Stomach smooth muscle (tissue), 2 donors: ENCODE measurements around the gene IL19.

Source experiments
- H3K27ac ChIP-seq: one replicate; pipeline ENCODE4 v1.7.0; 2013; ENCODE audit warnings: mild to moderate bottlenecking, low read length, inconsistent platforms
- H3K27me3 ChIP-seq, 2 donors: one replicate each; pipeline ENCODE4 v1.7.0; 2013; ENCODE audit warnings: low read length in 2 of 2; ENCODE audit not compliant: insufficient read depth in 2 of 2, control insufficient read depth in 1 of 2
- H3K36me3 ChIP-seq, 2 donors: one replicate each; pipeline ENCODE4 v1.7.0; 2013; ENCODE audit warnings: low read length in 2 of 2; ENCODE audit not compliant: control insufficient read depth in 2 of 2, insufficient read depth in 2 of 2
- H3K4me1 ChIP-seq: one replicate; pipeline ENCODE4 v1.7.0; 2013; ENCODE audit warnings: low read length; ENCODE audit not compliant: control insufficient read depth, insufficient read depth
- H3K4me3 ChIP-seq, 2 donors: one replicate each; pipeline ENCODE4 v1.7.0; 2013; ENCODE audit warnings: low read length in 2 of 2
- H3K9ac ChIP-seq, 2 donors: one replicate each; pipeline ENCODE4 v1.7.0; 2013; ENCODE audit warnings: low read length in 2 of 2, mild to moderate bottlenecking in 1 of 2
- H3K9me3 ChIP-seq, 2 donors: one replicate each; pipeline ENCODE4 v1.7.0; 2013; ENCODE audit warnings: low read length in 2 of 2; ENCODE audit not compliant: control insufficient read depth in 2 of 2
- donor health status: healthy.
- donor health status: Pancreatic carcinoma.

The IL19 gene

DNA sequence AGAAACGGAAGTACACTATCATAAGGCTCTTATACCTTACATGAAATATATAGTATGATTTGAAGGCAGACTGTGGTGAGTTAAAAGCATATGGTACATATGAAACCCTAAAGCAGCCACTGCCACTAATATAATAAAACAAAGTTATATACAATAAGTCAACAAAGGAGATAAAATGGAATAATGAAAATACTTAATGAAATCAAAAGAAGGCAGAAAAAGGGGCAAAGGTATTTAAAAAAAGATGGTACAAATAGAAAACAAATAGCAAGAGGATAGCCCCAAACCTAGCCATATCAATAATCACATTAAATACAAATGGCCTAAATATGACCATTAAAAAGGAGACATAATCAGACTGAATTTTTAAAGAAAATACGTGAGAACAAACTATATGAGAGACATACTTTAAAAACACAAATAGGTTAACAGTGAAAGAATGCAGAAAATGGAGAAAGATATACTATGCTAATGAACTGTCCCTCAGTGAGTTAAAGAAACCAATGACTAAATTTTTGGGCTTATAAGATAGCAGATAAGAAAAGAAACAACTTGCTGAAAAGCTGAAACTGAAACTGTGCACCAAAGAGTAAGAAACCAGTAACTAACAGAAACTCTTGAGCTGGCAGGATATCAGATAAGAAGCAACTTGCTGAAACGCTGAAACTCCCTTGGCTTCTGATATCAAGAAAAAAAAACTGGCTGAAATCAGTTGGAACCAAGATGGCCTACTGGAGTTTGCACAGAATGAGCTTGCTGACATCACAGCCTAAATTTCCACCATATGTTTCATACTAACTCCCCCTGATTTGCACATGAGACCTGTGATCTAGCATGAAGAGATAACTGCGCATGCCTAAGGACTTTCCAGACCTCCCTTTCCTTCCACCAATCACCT, 46.1 kb downstream of the IL19 start:
- H3K27me3 ChIP-seq: no peaks in the 10 kb centered on the region
- no peak overlapping the region for H3K9ac ChIP-seq
- H3K27ac ChIP-seq: no peak overlapping the region
- no peaks in the 10 kb centered on the region for H3K4me1 ChIP-seq
- H3K36me3 ChIP-seq: no peaks in the 10 kb centered on the region
- H3K9me3 ChIP-seq: peaks cover 0 to 4% of the 10 kb centered on the region in 2 donors
- no peak overlapping the region for H3K4me3 ChIP-seq

DNA sequence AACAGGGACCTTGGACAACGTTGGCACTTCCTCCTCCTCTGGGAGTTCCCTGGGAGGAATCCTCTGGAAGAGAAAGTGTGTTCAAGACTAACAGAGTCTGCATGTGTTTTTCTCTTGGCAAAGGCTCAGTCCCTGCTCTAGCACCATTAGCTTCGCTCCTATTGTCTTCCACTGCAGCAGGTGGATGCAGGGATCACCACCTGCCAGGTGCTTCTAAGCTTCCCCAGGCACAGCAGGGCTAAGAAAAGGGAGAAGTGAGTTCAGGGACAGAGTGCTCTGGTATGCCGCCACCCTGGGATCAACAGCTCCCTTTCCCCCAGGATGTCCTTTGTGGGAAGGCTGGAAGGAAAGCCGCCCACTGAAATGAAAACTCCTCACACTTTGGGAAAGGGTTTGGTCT, 50.9 kb downstream of the IL19 start:
- no peak overlapping the region for H3K27ac ChIP-seq
- no peaks in the 10 kb centered on the region for H3K27me3 ChIP-seq
- H3K9me3 ChIP-seq: no peaks in the 10 kb centered on the region
- no peak overlapping the region for H3K9ac ChIP-seq
- no peaks in the 10 kb centered on the region for H3K36me3 ChIP-seq
- no peak overlapping the region for H3K4me3 ChIP-seq
- H3K4me1 ChIP-seq: no peaks in the 10 kb centered on the region

- no peak overlapping the region for H3K27ac ChIP-seq
- no peak overlapping the region for H3K9ac ChIP-seq
- H3K27me3 ChIP-seq: no peaks in the 10 kb centered on the region
- H3K4me3 ChIP-seq: no peak overlapping the region
- H3K4me1 ChIP-seq: no peaks in the 10 kb centered on the region
- no peaks in the 10 kb centered on the region for H3K9me3 ChIP-seq
- H3K36me3 ChIP-seq: no peaks in the 10 kb centered on the region
Measured at GRCh38 chr1:206823727-206824126, 53.2 kb downstream of the IL19 start.

GRCh38 chr1:206824331-206824730, 53.8 kb downstream of the IL19 start:
- Histone ChIP-seq H3K27ac (no peak overlapping the region), H3K27me3 (peaks cover 0 to 2% of the 10 kb centered on the region in 2 donors), H3K9me3 (no peaks in the 10 kb centered on the region), H3K36me3 (no peaks in the 10 kb centered on the region), H3K4me1 (no peaks in the 10 kb centered on the region), H3K4me3 (no peak overlapping the region), H3K9ac (no peak overlapping the region)

- Histone ChIP-seq H3K9ac (no peak overlapping the region), H3K27me3 (peaks cover 0 to 2% of the 10 kb centered on the region in 2 donors), H3K36me3 (no peaks in the 10 kb centered on the region), H3K4me3 (no peak overlapping the region), H3K4me1 (no peaks in the 10 kb centered on the region), H3K27ac (no peak overlapping the region), H3K9me3 (no peaks in the 10 kb centered on the region)
Measured at GRCh38 chr1:206826394-206826793, 55.8 kb downstream of the IL19 start.

DNA sequence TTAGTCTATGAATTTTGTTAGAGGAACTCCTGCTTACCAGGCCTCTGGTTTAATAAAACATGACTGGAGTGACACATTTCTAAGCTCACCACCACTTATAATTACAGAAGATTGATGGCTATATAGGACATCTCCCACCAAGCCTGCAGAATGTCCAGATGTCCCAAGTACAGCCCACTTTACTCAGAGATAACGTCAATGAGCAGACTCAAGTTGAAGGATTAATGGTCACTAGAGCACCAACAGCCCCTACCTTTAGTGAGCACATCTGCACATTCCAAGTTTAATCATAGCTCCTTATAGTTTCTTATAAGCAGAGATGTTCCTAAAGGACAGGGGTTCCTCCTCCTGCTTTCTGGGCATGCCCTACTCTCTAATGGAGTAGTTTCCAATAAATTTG, 57.5 kb downstream of the IL19 start:
- H3K27me3 ChIP-seq: peaks cover 0 to 2% of the 10 kb centered on the region in 2 donors
- H3K36me3 ChIP-seq: no peaks in the 10 kb centered on the region
- no peaks in the 10 kb centered on the region for H3K9me3 ChIP-seq
- H3K27ac ChIP-seq: no peak overlapping the region
- H3K9ac ChIP-seq: no peak overlapping the region
- no peak overlapping the region for H3K4me3 ChIP-seq
- no peaks in the 10 kb centered on the region for H3K4me1 ChIP-seq

GRCh38 chr1:206828765-206829164, 58.2 kb downstream of the IL19 start:
- Histone ChIP-seq H3K27ac (no peak overlapping the region), H3K9me3 (no peaks in the 10 kb centered on the region), H3K9ac (no peak overlapping the region), H3K36me3 (no peaks in the 10 kb centered on the region), H3K4me1 (no peaks in the 10 kb centered on the region), H3K27me3 (peaks cover 0 to 2% of the 10 kb centered on the region in 2 donors), H3K4me3 (no peak overlapping the region)

- Histone ChIP-seq H3K36me3 (no peaks in the 10 kb centered on the region), H3K27me3 (peaks cover 0 to 2% of the 10 kb centered on the region in 2 donors), H3K9ac (no peak overlapping the region), H3K4me3 (no peak overlapping the region), H3K9me3 (no peaks in the 10 kb centered on the region), H3K27ac (no peak overlapping the region), H3K4me1 (no peaks in the 10 kb centered on the region)
Measured at GRCh38 chr1:206829282-206829681, 58.7 kb downstream of the IL19 start.

GRCh38 chr1:206829875-206830274, 59.3 kb downstream of the IL19 start:
- H3K27ac ChIP-seq: no peak overlapping the region
- H3K4me1 ChIP-seq: no peaks in the 10 kb centered on the region
- H3K4me3 ChIP-seq: no peak overlapping the region
- peaks cover 0 to 2% of the 10 kb centered on the region in 2 donors for H3K27me3 ChIP-seq
- no peaks in the 10 kb centered on the region for H3K36me3 ChIP-seq
- no peaks in the 10 kb centered on the region for H3K9me3 ChIP-seq
- H3K9ac ChIP-seq: no peak overlapping the region

DNA sequence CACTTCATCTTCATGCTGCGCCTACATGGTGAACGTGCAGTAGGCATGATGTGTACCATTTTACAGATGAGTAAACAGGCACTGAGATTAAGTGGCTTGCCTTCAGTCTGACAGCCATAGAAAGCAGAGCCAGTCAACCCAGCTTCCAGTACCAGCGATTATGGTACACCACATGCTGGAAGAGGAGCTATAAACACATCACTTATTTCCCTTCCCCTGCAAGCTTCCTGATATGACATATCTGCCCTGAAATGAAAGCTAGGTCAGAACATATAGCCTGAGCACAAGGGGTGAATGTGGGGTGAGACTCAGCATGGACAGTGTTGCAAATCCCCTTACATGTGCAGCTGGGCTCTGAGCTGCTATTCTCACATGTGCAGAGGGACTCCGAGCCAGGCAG, 61.1 kb downstream of the IL19 start:
- no peaks in the 10 kb centered on the region for H3K4me1 ChIP-seq
- no peaks in the 10 kb centered on the region for H3K9me3 ChIP-seq
- no peaks in the 10 kb centered on the region for H3K36me3 ChIP-seq
- H3K4me3 ChIP-seq: no peak overlapping the region
- H3K27me3 ChIP-seq: peaks cover 0 to 6% of the 10 kb centered on the region in 2 donors
- H3K27ac ChIP-seq: no peak overlapping the region
- no peak overlapping the region for H3K9ac ChIP-seq

- Histone ChIP-seq H3K27ac (no peak overlapping the region), H3K9ac (no peak overlapping the region), H3K9me3 (no peaks in the 10 kb centered on the region), H3K4me3 (no peak overlapping the region), H3K36me3 (no peaks in the 10 kb centered on the region), H3K4me1 (no peaks in the 10 kb centered on the region), H3K27me3 (peaks cover 0 to 8% of the 10 kb centered on the region in 2 donors)
Measured at GRCh38 chr1:206832352-206832880, 61.8 kb downstream of the IL19 start.
